Osteocyte (in vitro differentiated cells): ENCODE measurements around the gene NTS. TPM values are rescaled to one million over a fixed set of nuclear protein-coding genes. Genes with fewer than 3 reads are reported as not detected.

Experiments
- DNase-seq: peaks from one replicate; pipeline ENCODE4 v3.0.0; 2021; ENCODE audit warnings: mixed read lengths; ENCODE audit not compliant: unreplicated experiment; ENCODE audit errors: extremely low spot score
- H3K27ac Mint-ChIP-seq: one replicate; pipeline ENCODE4 v1.8.0; 2021; ENCODE audit warnings: mild to moderate bottlenecking, mixed read lengths; ENCODE audit not compliant: unreplicated experiment
- H3K27me3 Mint-ChIP-seq: one replicate; pipeline ENCODE4 v1.8.0; 2021; ENCODE audit warnings: mixed read lengths; ENCODE audit not compliant: unreplicated experiment
- H3K36me3 Mint-ChIP-seq: one replicate; pipeline ENCODE4 v1.8.0; 2021; ENCODE audit warnings: mixed read lengths; ENCODE audit not compliant: unreplicated experiment
- H3K4me1 Mint-ChIP-seq: one replicate; pipeline ENCODE4 v1.8.0; 2021; ENCODE audit warnings: mixed read lengths; ENCODE audit not compliant: unreplicated experiment
- H3K4me3 Mint-ChIP-seq: one replicate; pipeline ENCODE4 v1.8.0; 2021; ENCODE audit warnings: mild to moderate bottlenecking, moderate library complexity, mixed read lengths; ENCODE audit not compliant: unreplicated experiment
- H3K9me3 Mint-ChIP-seq: one replicate; pipeline ENCODE4 v1.8.0; 2021; ENCODE audit warnings: mixed read lengths; ENCODE audit not compliant: unreplicated experiment
- total RNA-seq: library from RNA; stranded (reverse); gene quantifications from 2 replicates; pipeline ENCODE4 v1.2.1, GENCODE V29; 2021
- TF ChIP-seq, protein P1 (sequence below): fragments of 200-600 bp; sonication (generic); IDR thresholded peaks from 2 replicates; pipeline ENCODE4 v1.5.0; 2021; ENCODE audit warnings: antibody characterized with exemption, mild to moderate bottlenecking, moderate library complexity

NTS gene
- total RNA-seq, 1 donor from 2014 or later, result not detected

DNA sequence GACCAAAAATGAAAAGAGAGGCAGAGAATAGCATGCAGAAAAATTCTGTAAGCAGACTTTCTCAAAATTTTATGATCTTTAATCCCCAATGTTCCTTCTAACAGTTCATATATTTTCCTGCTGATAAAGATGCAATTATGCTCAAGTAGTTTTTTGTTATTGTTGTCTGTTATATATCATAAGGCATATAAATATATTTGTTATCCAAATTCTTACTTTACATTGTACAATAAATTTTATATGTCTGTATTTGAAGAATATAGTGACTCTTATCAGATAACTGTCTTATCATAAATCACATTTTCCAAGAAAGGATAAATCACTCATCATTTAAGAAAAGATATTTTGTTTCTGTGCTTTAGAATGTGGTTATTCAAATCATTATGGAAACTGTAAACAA is 40.5 kb upstream of the NTS start:
- Mint-ChIP-seq H3K9me3 (no peaks in the 10 kb centered on the region), H3K4me3 (no peak overlapping the region), H3K27me3 (no peaks in the 10 kb centered on the region), H3K4me1 (peaks cover 26% of the 10 kb centered on the region), H3K36me3 (no peaks in the 10 kb centered on the region), H3K27ac (no peak overlapping the region)
- TF ChIP-seq, protein P1, sequence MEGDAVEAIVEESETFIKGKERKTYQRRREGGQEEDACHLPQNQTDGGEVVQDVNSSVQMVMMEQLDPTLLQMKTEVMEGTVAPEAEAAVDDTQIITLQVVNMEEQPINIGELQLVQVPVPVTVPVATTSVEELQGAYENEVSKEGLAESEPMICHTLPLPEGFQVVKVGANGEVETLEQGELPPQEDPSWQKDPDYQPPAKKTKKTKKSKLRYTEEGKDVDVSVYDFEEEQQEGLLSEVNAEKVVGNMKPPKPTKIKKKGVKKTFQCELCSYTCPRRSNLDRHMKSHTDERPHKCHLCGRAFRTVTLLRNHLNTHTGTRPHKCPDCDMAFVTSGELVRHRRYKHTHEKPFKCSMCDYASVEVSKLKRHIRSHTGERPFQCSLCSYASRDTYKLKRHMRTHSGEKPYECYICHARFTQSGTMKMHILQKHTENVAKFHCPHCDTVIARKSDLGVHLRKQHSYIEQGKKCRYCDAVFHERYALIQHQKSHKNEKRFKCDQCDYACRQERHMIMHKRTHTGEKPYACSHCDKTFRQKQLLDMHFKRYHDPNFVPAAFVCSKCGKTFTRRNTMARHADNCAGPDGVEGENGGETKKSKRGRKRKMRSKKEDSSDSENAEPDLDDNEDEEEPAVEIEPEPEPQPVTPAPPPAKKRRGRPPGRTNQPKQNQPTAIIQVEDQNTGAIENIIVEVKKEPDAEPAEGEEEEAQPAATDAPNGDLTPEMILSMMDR, result no peak
- no peak for DNase-seq

DNA sequence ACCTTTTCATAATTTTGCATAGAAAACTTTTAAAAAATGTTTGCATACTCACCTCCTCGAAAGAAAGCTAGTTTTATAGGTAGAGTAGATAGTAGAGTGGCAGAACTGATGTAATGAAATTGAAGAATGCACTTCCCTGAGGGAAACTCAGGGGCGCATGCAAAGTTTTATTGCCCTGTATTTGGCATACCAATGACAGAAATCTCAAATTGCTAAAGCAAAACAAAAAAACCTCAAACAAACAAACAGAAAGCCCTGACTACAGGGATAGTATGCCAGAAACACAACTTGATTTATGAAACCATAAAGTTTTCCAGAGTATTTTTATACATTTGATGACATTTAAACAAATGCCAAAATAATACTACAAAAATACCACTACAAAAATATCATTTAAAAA is 39.7 kb upstream of the NTS start:
- H3K27me3 Mint-ChIP-seq, result no peaks in the 10 kb centered on the region
- no peaks in the 10 kb centered on the region for H3K36me3 Mint-ChIP-seq
- no peak overlapping the region for H3K4me3 Mint-ChIP-seq
- DNase-seq, result no peak
- no peaks in the 10 kb centered on the region for H3K9me3 Mint-ChIP-seq
- TF ChIP-seq, protein P1, result no peak
- H3K27ac Mint-ChIP-seq, result no peak overlapping the region
- peaks cover 26% of the 10 kb centered on the region for H3K4me1 Mint-ChIP-seq

DNA sequence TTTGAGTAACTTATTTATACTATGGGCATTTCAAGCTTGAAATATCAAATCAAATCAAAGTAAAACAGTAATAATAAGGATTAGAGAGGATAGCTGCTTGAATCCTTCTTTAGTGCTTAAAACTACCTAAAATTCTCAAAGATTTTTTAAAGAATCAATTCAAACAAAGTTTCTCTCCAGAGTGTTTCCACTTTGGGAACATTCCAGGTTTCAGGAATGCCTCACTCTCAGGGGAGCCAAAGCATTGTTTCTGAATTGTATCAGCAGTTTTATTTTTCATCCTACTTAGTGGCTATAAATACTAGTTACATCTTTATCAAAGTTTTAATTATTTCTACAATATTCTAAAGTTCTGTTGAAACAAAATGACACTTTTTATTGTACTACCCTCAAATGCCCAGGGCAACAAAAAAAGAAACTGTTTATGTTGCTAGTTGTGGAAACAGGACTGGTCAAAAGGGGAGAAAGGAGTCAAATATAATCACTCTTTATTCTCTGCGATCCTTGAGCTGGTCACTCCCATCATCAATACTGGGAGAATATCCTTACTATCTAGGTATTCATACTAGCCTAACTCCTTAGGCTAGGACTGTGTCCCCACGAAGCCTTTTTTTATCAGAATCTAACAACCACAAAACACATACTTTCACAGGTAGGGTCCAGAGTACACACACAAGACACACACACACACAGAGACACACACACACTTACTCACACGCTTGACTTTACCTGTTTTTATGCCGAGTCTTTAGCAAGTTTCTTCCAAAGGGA is 38.5 kb upstream of the NTS start:
- no peaks in the 10 kb centered on the region for H3K9me3 Mint-ChIP-seq
- peaks cover 25% of the 10 kb centered on the region for H3K4me1 Mint-ChIP-seq
- H3K36me3 Mint-ChIP-seq, result no peaks in the 10 kb centered on the region
- TF ChIP-seq, protein P1, result no peak
- no peak for DNase-seq
- H3K27ac Mint-ChIP-seq, result peak overlapping the region; percentile 45
- no peaks in the 10 kb centered on the region for H3K27me3 Mint-ChIP-seq
- H3K4me3 Mint-ChIP-seq, result peak overlapping the region; percentile 59

DNA sequence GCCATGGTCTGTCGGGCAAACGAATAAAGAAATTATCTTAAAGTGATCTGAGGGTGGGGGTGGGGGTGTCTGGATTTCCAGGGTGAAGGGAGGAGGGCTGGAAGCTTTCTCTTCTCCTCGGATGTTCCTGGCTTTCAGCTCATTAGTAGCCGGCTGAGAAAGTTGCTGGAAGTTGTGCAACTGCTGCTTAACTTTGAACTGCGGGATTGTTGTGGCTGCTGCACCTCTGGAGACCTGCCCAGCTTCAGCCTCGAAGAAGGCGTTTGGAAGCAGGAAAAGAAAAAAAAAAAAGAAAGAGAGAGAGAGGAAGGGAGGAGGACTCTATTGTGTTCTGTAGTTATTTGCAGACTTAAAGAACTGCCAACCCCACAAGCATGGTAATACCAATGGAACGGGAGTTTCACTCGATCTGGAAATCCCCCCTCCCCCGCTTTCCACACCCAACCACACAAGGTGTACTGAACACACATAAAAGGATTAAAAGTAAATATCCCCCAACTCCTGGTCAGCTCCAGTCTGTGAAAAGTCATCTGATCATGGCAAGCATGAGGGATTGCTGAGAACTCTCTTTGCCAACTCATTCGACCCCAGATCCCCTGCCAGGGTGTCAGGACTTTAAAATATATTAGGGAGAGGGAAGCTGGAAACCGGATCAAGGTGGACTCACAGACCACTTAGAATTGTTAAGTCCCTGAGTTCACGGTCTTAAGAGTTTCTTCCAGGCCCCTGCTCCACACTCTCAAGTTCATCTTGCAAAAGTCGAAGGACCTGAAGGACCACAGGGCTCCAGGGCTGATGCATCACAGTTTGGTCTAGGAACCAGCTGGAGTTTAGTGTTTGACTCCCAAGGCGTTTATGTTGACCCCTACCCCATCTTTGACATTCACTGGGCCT is 37.7 kb upstream of the NTS start, which contains the start of gene RASSF9:
Gene RASSF9, minus strand, starts transcription at position 213 of the 894 bp plus-strand sequence. Its CDS starts 208 bp downstream, at position 5.
- H3K4me1 Mint-ChIP-seq, result peaks cover 25% of the 10 kb centered on the region
- no peak for DNase-seq
- H3K4me3 Mint-ChIP-seq, result peak within 1 kb of the TSS; percentile 59
- no peaks in the 10 kb centered on the region for H3K9me3 Mint-ChIP-seq
- H3K27ac Mint-ChIP-seq, result peak within 1 kb of the TSS; percentile 45
- TF ChIP-seq, protein P1, result no peak
- no peaks in the 10 kb centered on the region for H3K27me3 Mint-ChIP-seq
- no peaks in the 10 kb centered on the region for H3K36me3 Mint-ChIP-seq
